NT2/D1 (cell line): ENCODE data around the gene BTF3.
"Not testable (repeated sequence)": the region's sequence is repeated elsewhere in the genome, so short reads cannot be mapped to it uniquely, and the experiment has no call there.

Experiments
- DNase-seq: peaks from one replicate; pipeline ENCODE4 v3.0.0-alpha.2; 2011; ENCODE audit warnings: low read depth, low spot score
- H3K27me3 ChIP-seq: 2 replicates; pipeline ENCODE4 v1.6.0; 2011; ENCODE audit warnings: mild to moderate bottlenecking; ENCODE audit not compliant: insufficient read length, insufficient read depth
- H3K36me3 ChIP-seq: 2 replicates; pipeline ENCODE4 v1.6.1; 2011; ENCODE audit warnings: mild to moderate bottlenecking, low read length, mixed read lengths; ENCODE audit not compliant: insufficient read depth, insufficient read length
- H3K4me1 ChIP-seq: 2 replicates; pipeline ENCODE4 v1.5.1; 2011; ENCODE audit not compliant: insufficient read depth, insufficient read length
- H3K4me3 ChIP-seq: 2 replicates; pipeline ENCODE4 v1.5.1; 2011; ENCODE audit warnings: low read depth; ENCODE audit not compliant: insufficient read length
- H3K9ac ChIP-seq: 2 replicates; pipeline ENCODE4 v1.6.0; 2011; ENCODE audit warnings: low read depth; ENCODE audit not compliant: insufficient read length
- H3K9me3 ChIP-seq: 2 replicates; pipeline ENCODE4 v1.5.1; 2011; ENCODE audit warnings: mild to moderate bottlenecking, low read length; ENCODE audit not compliant: insufficient read depth
- SUZ12 ChIP-seq: IDR thresholded peaks from 2 replicates; pipeline ENCODE4 v1.6.1; 2011; ENCODE audit not compliant: insufficient read length, insufficient read depth; ENCODE audit errors: extremely low read depth
- YY1 ChIP-seq: IDR thresholded peaks from 2 replicates; pipeline ENCODE4 v1.6.1; 2011; ENCODE audit not compliant: insufficient read length, insufficient read depth
- ZNF274 ChIP-seq: IDR thresholded peaks from 2 replicates; pipeline ENCODE4 v1.6.1; 2011; ENCODE audit warnings: mild to moderate bottlenecking, low read depth, low read length

The BTF3 gene

DNA sequence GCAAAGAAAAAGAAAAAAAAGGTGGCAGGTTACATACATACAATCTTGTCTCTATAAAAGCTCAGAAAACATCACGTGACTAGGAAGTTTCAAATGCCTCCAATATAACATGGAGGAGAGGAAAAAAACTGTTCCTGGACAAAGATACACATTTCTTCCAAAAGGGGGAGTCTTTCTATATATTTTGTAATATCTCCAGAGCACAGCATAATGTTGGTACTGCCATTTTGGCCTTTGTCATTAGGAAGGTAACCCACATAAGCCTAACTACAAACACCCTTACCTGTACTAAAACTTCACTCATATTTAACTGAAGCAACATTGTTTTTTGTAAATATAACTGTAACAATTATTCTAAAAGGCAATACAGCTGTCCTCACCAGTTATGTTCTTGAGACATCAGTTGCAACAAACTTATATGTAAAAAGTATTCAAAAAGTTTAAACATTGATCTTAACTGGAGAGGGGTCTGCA, 1.2 kb upstream of the BTF3 start:
- DNase-seq = no peak
- Histone ChIP-seq H3K4me3 (peak overlapping the region; percentile 94), H3K9ac (peak overlapping the region; percentile 99), H3K4me1 (no peaks in the 10 kb centered on the region), H3K27me3 (no peaks in the 10 kb centered on the region), H3K9me3 (no peaks in the 10 kb centered on the region), H3K36me3 (peaks cover 31% of the 10 kb centered on the region)
- TF ChIP-seq YY1 (no peak), SUZ12 (no peak)

DNA sequence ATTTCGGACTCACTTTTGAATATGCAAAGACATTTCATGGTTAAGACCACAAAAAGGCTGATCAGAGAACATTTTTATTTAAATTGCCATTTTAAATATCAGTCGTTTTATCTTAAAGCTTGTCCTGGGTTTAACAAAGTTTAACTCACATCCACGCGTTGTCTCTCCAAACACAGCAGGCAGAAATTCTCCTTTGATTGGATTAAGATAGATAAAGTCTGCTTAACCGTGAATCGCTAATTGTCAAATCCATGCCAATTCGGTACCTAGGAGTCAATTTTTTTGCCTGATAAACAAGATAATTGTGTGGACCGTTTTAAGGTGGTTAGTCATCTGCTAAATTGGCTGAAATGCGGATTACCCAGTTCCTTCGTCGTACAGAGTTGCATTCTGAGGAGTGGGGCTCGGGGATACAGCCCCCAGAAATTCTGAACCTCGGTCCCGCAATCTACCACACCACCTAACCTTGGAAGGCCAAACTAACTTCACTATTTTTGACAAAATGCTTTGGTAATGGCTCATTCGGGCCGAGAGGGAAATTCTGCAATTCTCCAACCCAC, 665 bp upstream of the BTF3 start:
- peak overlapping the region; percentile 99 for H3K9ac ChIP-seq
- no peak for DNase-seq
- H3K36me3 ChIP-seq = peaks cover 37% of the 10 kb centered on the region
- TF ChIP-seq SUZ12 (no peak), ZNF274 (no peak), YY1 (no peak)
- H3K27me3 ChIP-seq = no peaks in the 10 kb centered on the region
- H3K4me3 ChIP-seq = peak overlapping the region; percentile 94
- H3K9me3 ChIP-seq = no peaks in the 10 kb centered on the region
- H3K4me1 ChIP-seq = no peaks in the 10 kb centered on the region

DNA sequence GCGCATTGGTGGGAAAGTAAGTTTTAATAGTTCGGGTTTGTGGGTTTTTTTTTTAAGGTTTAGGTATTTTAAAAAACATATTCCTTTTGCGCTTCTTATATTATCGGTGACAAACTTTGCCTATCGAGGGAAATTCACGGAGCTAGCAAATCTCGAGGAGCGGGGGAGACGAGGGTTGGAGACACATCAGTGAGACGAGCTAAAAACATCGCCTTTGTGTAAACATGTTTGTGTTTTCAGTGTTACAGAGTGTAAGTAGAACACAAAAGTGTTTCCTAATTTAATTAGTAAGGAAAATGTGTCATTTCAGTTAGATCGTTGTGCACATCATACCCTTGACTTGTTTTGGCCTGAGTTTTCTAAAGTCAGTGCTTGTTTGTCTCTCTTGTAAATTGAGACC, 945 bp downstream of the BTF3 start:
- TF ChIP-seq ZNF274 = no peak
- Histone ChIP-seq H3K4me3 (peak overlapping the region; percentile 94), H3K9me3 (no peaks in the 10 kb centered on the region), H3K4me1 (no peaks in the 10 kb centered on the region), H3K36me3 (peaks cover 53% of the 10 kb centered on the region), H3K9ac (peak overlapping the region; percentile 99), H3K27me3 (no peaks in the 10 kb centered on the region)
- no peak for DNase-seq

- DNase-seq = no peak
- no peak for TF ChIP-seq ZNF274
- TF ChIP-seq SUZ12 = no peak
- no peak for TF ChIP-seq YY1
- Histone ChIP-seq H3K27me3 (no peaks in the 10 kb centered on the region), H3K4me1 (no peaks in the 10 kb centered on the region), H3K9ac (peak overlapping the region; percentile 99), H3K36me3 (peaks cover 59% of the 10 kb centered on the region), H3K4me3 (peak overlapping the region; percentile 94), H3K9me3 (no peaks in the 10 kb centered on the region)
Observed at GRCh38 chr5:73499756-73500155, 1.5 kb downstream of the BTF3 start.

GRCh38 chr5:73501406-73501805, 3.2 kb downstream of the BTF3 start:
- Histone ChIP-seq H3K9me3 (no peaks in the 10 kb centered on the region), H3K4me1 (no peaks in the 10 kb centered on the region), H3K4me3 (no peak overlapping the region), H3K36me3 (peaks cover 75% of the 10 kb centered on the region), H3K27me3 (no peaks in the 10 kb centered on the region), H3K9ac (no peak overlapping the region)
- TF ChIP-seq SUZ12 (no peak), ZNF274 (no peak), YY1 (no peak)
- DNase-seq = no peak

- H3K9me3 ChIP-seq = no peaks in the 10 kb centered on the region
- H3K9ac ChIP-seq = no peak overlapping the region
- no peak for DNase-seq
- H3K27me3 ChIP-seq = no peaks in the 10 kb centered on the region
- H3K4me1 ChIP-seq = no peaks in the 10 kb centered on the region
- H3K4me3 ChIP-seq = no peak overlapping the region
- TF ChIP-seq ZNF274 (no peak), YY1 (no peak), SUZ12 (no peak)
- H3K36me3 ChIP-seq = peaks cover 53% of the 10 kb centered on the region
Observed at GRCh38 chr5:73506459-73506955, 8.3 kb downstream of the BTF3 start.

GRCh38 chr5:73507062-73507461, 8.8 kb downstream of the BTF3 start:
- Histone ChIP-seq H3K36me3 (peaks cover 48% of the 10 kb centered on the region), H3K9ac (no peak overlapping the region), H3K9me3 (no peaks in the 10 kb centered on the region), H3K4me3 (no peak overlapping the region), H3K27me3 (no peaks in the 10 kb centered on the region), H3K4me1 (no peaks in the 10 kb centered on the region)
- no peak for DNase-seq
- TF ChIP-seq SUZ12 (no peak), YY1 (no peak), ZNF274 (no peak)

DNA sequence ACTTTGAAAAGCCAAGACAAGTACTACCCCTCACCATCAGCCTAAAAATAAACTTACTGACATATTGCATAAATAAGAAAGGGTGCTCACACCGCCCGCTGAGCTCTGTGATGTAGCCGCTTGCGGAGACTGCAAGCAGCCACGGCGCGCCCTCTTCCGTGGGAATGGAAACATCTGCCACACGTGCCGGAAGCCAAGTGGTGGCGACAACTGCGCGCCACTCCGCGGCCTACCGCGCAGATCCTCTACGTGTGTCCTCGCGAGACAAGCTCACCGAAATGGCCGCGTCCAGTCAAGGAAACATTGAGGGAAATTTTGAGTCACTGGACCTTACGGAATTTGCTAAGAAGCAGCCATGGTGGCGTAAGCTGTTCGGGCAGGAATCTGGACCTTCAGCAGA, 10.3 kb downstream of the BTF3 start:
- H3K4me3 ChIP-seq, H3K9ac ChIP-seq, H3K4me1 ChIP-seq, DNase-seq, H3K27me3 ChIP-seq, H3K9me3 ChIP-seq: not testable (repeated sequence)
- H3K36me3 ChIP-seq = peaks cover 33% of the 10 kb centered on the region
